OCI-LY1 (cell line): ENCODE results near the gene CYP4F12.

Source experiments
- H2AFZ ChIP-seq: fragments of 200-600 bp; sonication (generic), shearing (Covaris generic); 2 replicates; pipeline ENCODE4 v1.6.0; 2014; ENCODE audit warnings: antibody characterized with exemption, mild to moderate bottlenecking, low read length
- H3F3A ChIP-seq: fragments of 200-600 bp; sonication (generic), shearing (Covaris generic); 2 replicates; pipeline ENCODE4 v1.6.0; 2014; ENCODE audit warnings: mild to moderate bottlenecking, antibody characterized with exemption, low read length, moderate library complexity; ENCODE audit not compliant: insufficient read depth
- H3K27ac ChIP-seq: fragments of 200-600 bp; sonication (generic); 2 replicates; pipeline ENCODE4 v1.5.1; 2014; ENCODE audit warnings: low read length, mixed run types, mild to moderate bottlenecking, low read depth; ENCODE audit not compliant: poor library complexity, severe bottlenecking
- H3K27me3 ChIP-seq: fragments of 200-600 bp; sonication (generic); 2 replicates; pipeline ENCODE4 v1.6.0; 2014; ENCODE audit warnings: antibody characterized with exemption, mild to moderate bottlenecking, low read length, moderate library complexity; ENCODE audit not compliant: insufficient read depth
- H3K36me3 ChIP-seq: fragments of 200-600 bp; sonication (generic); 2 replicates; pipeline ENCODE4 v1.6.1; 2014; ENCODE audit warnings: mild to moderate bottlenecking, antibody characterized with exemption, low read length, moderate library complexity, mixed read lengths; ENCODE audit not compliant: insufficient read depth
- H3K4me1 ChIP-seq: fragments of 200-600 bp; sonication (generic); 2 replicates; pipeline ENCODE4 v1.5.1; 2014; ENCODE audit warnings: mild to moderate bottlenecking, low read length, moderate library complexity; ENCODE audit not compliant: insufficient read depth, severe bottlenecking
- H3K4me2 ChIP-seq: fragments of 200-600 bp; sonication (generic), shearing (Covaris generic); 2 replicates; pipeline ENCODE4 v1.6.1; 2014; ENCODE audit warnings: low read length
- H3K4me3 ChIP-seq: fragments of 200-600 bp; sonication (generic); 2 replicates; pipeline ENCODE4 v1.5.1; 2014; ENCODE audit warnings: low read length, low read depth, mild to moderate bottlenecking, mixed read lengths; ENCODE audit not compliant: poor library complexity, severe bottlenecking
- H3K79me2 ChIP-seq: fragments of 200-600 bp; shearing (Covaris generic); 2 replicates; pipeline ENCODE4 v1.6.1; 2016; ENCODE audit warnings: mixed run types, low read length, mixed read lengths; ENCODE audit not compliant: insufficient read depth
- H3K9ac ChIP-seq: fragments of 200-600 bp; sonication (generic), shearing (Covaris generic); 2 replicates; pipeline ENCODE4 v1.6.1; 2014; ENCODE audit warnings: mild to moderate bottlenecking, low read length, mixed read lengths
- H3K9me2 ChIP-seq: fragments of 200-600 bp; sonication (generic), shearing (Covaris generic); 2 replicates; pipeline ENCODE4 v1.6.1; 2014; ENCODE audit warnings: low read depth, mild to moderate bottlenecking, low read length, mixed read lengths
- H3K9me3 ChIP-seq: fragments of 200-600 bp; shearing (Covaris generic); 2 replicates; pipeline ENCODE4 v1.6.1; 2014; ENCODE audit warnings: low read length, mixed read lengths
- H4K20me1 ChIP-seq: fragments of 200-600 bp; sonication (generic), shearing (Covaris generic); 2 replicates; pipeline ENCODE4 v1.6.0; 2016; ENCODE audit warnings: mild to moderate bottlenecking, low read length; ENCODE audit not compliant: insufficient read depth
- CTCF ChIP-seq: fragments of 200-600 bp; sonication (generic), shearing (Covaris generic); IDR thresholded peaks from 2 replicates; pipeline ENCODE4 v1.5.1; 2017; ENCODE audit warnings: mild to moderate bottlenecking, antibody characterized with exemption, low read length, moderate library complexity, mixed read lengths
- EZH2 ChIP-seq: fragments of 200-600 bp; sonication (generic), shearing (Covaris generic); IDR thresholded peaks from 2 replicates; pipeline ENCODE4 v1.8.0; 2017; ENCODE audit warnings: borderline replicate concordance, mixed run types, mild to moderate bottlenecking, antibody characterized with exemption, low read length, moderate library complexity, mixed read lengths

Gene CYP4F12, protein sequence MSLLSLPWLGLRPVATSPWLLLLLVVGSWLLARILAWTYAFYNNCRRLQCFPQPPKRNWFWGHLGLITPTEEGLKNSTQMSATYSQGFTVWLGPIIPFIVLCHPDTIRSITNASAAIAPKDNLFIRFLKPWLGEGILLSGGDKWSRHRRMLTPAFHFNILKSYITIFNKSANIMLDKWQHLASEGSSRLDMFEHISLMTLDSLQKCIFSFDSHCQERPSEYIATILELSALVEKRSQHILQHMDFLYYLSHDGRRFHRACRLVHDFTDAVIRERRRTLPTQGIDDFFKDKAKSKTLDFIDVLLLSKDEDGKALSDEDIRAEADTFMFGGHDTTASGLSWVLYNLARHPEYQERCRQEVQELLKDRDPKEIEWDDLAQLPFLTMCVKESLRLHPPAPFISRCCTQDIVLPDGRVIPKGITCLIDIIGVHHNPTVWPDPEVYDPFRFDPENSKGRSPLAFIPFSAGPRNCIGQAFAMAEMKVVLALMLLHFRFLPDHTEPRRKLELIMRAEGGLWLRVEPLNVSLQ

DNA sequence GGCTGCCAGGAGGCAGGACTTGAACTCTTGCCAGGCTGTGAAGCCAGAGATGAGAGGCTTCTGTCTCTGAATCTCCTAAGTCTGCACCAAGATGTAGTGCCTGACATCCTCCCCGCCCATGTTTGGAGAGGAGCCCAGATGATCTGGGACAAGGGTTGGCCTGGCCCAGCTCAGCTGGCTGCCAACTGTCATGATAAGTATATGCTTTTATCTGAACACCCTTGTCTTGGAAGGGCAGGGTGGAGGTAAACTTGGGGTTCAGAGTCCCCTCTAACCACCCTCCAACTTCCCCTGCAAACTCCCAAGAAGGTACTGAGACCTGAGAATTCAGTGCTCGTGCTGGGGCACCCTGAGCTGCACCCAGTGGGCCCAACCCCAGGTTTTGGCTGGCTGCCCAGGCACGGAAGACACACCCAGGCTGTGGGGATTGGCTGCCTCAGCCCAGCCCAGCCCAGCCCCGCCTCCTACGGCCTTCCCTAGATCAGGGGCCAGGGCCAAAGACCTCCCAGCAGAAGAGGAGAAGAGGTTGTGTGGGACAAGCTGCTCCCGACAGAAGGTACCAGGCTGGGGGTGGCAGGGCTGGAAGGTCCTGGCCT lies at the start of gene CYP4F12:
CYP4F12 (plus strand) TSS at position 508 of the 596 bp plus-strand sequence. CDS start 443 bp downstream, outside the sequence.
- H3K27ac ChIP-seq, result no peak within 1 kb of the TSS
- no peaks in the 10 kb centered on the region for H3K36me3 ChIP-seq
- H3K4me3 ChIP-seq, result no peak within 1 kb of the TSS
- no peaks in the 10 kb centered on the region for H3K27me3 ChIP-seq
- H3K4me1 ChIP-seq, result no peaks in the 10 kb centered on the region
- H3K4me2 ChIP-seq, result no peak within 1 kb of the TSS
- no peaks in the 10 kb centered on the region for H3K9me3 ChIP-seq
- no peaks in the 10 kb centered on the region for H3F3A ChIP-seq
- H3K79me2 ChIP-seq, result no peaks in the 10 kb centered on the region
- no peaks in the 10 kb centered on the region for H4K20me1 ChIP-seq
- TF ChIP-seq EZH2, result no peak
- no peak for TF ChIP-seq CTCF
- H3K9me2 ChIP-seq, result no peaks in the 10 kb centered on the region
- H3K9ac ChIP-seq, result no peak within 1 kb of the TSS
- H2AFZ ChIP-seq, result no peak within 1 kb of the TSS

DNA sequence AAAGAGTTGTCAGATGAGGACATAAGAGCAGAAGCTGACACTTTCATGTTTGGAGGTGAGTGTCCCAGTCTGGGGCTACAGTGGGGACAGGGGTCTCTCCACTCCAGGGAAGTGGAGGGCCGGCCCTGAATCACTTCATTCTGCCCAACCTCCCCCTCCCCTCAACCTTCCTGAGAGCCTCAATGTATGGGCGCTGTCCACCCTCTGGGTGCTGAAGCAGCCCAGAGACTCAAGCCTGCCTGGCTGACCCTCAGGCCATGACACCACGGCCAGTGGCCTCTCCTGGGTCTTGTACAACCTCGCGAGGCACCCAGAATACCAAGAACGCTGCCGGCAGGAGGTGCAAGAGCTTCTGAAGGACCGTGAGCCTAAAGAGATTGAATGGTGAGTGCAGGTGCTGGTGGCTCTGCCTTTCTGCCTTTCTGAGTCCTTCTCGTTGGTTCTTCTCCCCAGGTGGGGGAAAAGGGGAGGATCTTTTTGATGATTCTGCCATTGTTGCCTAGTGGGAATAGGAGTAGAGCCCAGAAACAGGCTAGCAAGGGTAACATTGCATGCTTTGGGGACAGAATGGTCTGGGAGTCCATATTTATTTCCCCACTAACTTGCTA lies 49.1 kb upstream of the CYP4F12 start:
- TF ChIP-seq CTCF, result no peak
- TF ChIP-seq EZH2, result no peak
- Histone ChIP-seq H3K9me3 (no peaks in the 10 kb centered on the region), H3K36me3 (no peaks in the 10 kb centered on the region), H2AFZ (no peak overlapping the region), H3F3A (no peaks in the 10 kb centered on the region), H4K20me1 (no peaks in the 10 kb centered on the region), H3K27me3 (no peaks in the 10 kb centered on the region), H3K4me1 (no peaks in the 10 kb centered on the region), H3K9ac (no peak overlapping the region), H3K27ac (no peak overlapping the region), H3K9me2 (no peaks in the 10 kb centered on the region), H3K79me2 (no peaks in the 10 kb centered on the region), H3K4me3 (no peak overlapping the region), H3K4me2 (no peak overlapping the region)

GRCh38 chr19:15628236-15629002 lies 44.5 kb upstream of the CYP4F12 start:
- Histone ChIP-seq H3K36me3 (no peaks in the 10 kb centered on the region), H4K20me1 (no peaks in the 10 kb centered on the region), H3K27ac (no peak overlapping the region), H3K27me3 (no peaks in the 10 kb centered on the region), H3K79me2 (no peaks in the 10 kb centered on the region), H3K9me2 (no peaks in the 10 kb centered on the region), H2AFZ (no peak overlapping the region), H3K4me3 (no peak overlapping the region), H3K9ac (no peak overlapping the region), H3K9me3 (no peaks in the 10 kb centered on the region), H3K4me2 (no peak overlapping the region), H3F3A (no peaks in the 10 kb centered on the region), H3K4me1 (no peaks in the 10 kb centered on the region)
- TF ChIP-seq CTCF, result no peak
- TF ChIP-seq EZH2, result no peak
